Measurements from ENCODE around the gene RALA. TPM values are rescaled to one million over a fixed set of nuclear protein-coding genes. Genes with fewer than 3 reads are reported as not detected.
A peak's percentile ranks its signal among the peaks of the same experiment; 100 is the strongest.
"Not testable (repeated sequence)": the region's sequence is repeated elsewhere in the genome, so short reads cannot be mapped to it uniquely, and the experiment has no call there.

The RALA gene
- polyA plus RNA-seq, 1 experiment, result 59.2 TPM

DNA sequence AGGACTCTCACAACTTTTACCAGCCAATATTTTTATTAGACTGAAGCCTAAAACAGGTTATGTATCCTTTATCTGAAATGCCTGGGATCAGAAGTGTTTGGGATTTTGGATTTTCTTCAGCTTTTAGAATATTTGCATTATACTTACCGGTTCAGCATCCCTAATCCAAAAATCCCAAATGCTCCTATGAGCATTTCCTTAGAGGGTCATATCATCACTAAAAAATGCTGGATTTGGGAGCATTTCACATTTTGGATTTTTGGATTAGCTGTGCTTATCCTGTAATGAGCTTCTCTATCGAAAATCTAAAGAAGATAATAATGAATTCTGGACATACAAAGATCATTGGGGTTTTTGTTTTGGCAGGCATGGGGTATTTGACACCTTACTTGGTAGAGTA is 53.0 kb downstream of the RALA start:
- ChIA-PET POLR2A (no interaction called here), CTCF (no interaction called here)
- TF ChIP-seq, protein P1, sequence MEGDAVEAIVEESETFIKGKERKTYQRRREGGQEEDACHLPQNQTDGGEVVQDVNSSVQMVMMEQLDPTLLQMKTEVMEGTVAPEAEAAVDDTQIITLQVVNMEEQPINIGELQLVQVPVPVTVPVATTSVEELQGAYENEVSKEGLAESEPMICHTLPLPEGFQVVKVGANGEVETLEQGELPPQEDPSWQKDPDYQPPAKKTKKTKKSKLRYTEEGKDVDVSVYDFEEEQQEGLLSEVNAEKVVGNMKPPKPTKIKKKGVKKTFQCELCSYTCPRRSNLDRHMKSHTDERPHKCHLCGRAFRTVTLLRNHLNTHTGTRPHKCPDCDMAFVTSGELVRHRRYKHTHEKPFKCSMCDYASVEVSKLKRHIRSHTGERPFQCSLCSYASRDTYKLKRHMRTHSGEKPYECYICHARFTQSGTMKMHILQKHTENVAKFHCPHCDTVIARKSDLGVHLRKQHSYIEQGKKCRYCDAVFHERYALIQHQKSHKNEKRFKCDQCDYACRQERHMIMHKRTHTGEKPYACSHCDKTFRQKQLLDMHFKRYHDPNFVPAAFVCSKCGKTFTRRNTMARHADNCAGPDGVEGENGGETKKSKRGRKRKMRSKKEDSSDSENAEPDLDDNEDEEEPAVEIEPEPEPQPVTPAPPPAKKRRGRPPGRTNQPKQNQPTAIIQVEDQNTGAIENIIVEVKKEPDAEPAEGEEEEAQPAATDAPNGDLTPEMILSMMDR (IDR thresholded peaks at IDR 0.05; ENCODE audit: low read depth, low read length), result no peak
- Histone ChIP-seq H3K27me3 (ENCODE audit: control insufficient read depth, insufficient read depth, low read length) (no peaks in the 10 kb centered on the region), H3K9me3 (ENCODE audit: control insufficient read depth, insufficient read depth, low read length) (no peaks in the 10 kb centered on the region), H3K27ac (ENCODE audit: low read depth, low read length) (no peak overlapping the region), H3K4me3 (ENCODE audit: low read depth, low read length) (no peak overlapping the region)
- no peak for DNase-seq (ENCODE audit: low read depth, low spot score)

GRCh38 chr7:39678930-39679709 is 55.7 kb downstream of the RALA start:
- POLR2A ChIA-PET, result interaction anchor here (0.9 kb wide), 1 partner anchor 31 kb away, joined by 3 read pairs; no protein-coding TSS in a partner anchor
- CTCF ChIA-PET, result interaction anchor here (1.2 to 2.2 kb wide), 2 partner anchors 66 to 99 kb away, joined by 3 to 9 read pairs; no protein-coding TSS in a partner anchor

DNA sequence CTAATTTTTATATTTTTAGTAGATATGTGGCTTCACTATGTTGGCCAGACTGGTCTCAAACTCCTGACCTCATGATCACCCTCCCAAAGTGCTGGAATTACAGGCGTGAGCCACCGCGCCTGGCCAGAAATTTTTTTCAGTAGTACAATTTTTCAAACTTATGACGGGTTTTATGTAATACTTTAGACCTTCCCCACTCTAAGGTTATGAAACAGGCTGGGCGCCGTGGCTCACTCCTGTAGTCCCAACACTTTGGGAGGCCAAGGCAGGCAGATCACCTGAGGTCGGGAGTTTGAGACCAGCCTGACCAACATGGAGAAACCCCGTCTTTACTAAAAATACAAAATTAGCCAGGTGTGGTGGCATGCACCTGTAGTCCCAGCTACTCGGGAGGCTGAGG is 56.5 kb downstream of the RALA start:
- H3K27me3 ChIP-seq (ENCODE audit: control insufficient read depth, insufficient read depth, low read length); H3K9me3 ChIP-seq (ENCODE audit: control insufficient read depth, insufficient read depth, low read length); H3K27ac ChIP-seq (ENCODE audit: low read depth, low read length); POLR2A ChIA-PET; DNase-seq (ENCODE audit: low read depth, low spot score); H3K4me3 ChIP-seq (ENCODE audit: low read depth, low read length): not testable (repeated sequence)
- CTCF ChIA-PET, result interaction anchor here (0.6 to 2.2 kb wide), 2 partner anchors 67 to 100 kb away, joined by 5 to 9 read pairs; no protein-coding TSS in a partner anchor

More at GRCh38 chr7:39678930-39679709, 55.7 kb downstream of the RALA start:
- no peak for DNase-seq (ENCODE audit: low read depth, low spot score)
- TF ChIP-seq, protein P1 (IDR thresholded peaks at IDR 0.05; ENCODE audit: low read depth, low read length), result no peak
- Histone ChIP-seq H3K9me3 (ENCODE audit: control insufficient read depth, insufficient read depth, low read length) (no peaks in the 10 kb centered on the region), H3K27me3 (ENCODE audit: control insufficient read depth, insufficient read depth, low read length) (no peaks in the 10 kb centered on the region), H3K27ac (ENCODE audit: low read depth, low read length) (no peak overlapping the region), H3K4me3 (ENCODE audit: low read depth, low read length) (no peak overlapping the region)

GRCh38 chr7:39681887-39682441 is 58.6 kb downstream of the RALA start:
- ChIA-PET POLR2A (no interaction called here), CTCF (interaction anchor here (0.6 kb wide), 1 partner anchor 45 kb away, joined by 3 read pairs; no protein-coding TSS in a partner anchor)
- TF ChIP-seq, protein P1 (IDR thresholded peaks at IDR 0.05; ENCODE audit: low read depth, low read length), result no peak
- Histone ChIP-seq H3K9me3 (ENCODE audit: control insufficient read depth, insufficient read depth, low read length) (no peaks in the 10 kb centered on the region), H3K27me3 (ENCODE audit: control insufficient read depth, insufficient read depth, low read length) (no peaks in the 10 kb centered on the region), H3K4me3 (ENCODE audit: low read depth, low read length) (no peak overlapping the region), H3K27ac (ENCODE audit: low read depth, low read length) (no peak overlapping the region)
- no peak for DNase-seq (ENCODE audit: low read depth, low spot score)

DNA sequence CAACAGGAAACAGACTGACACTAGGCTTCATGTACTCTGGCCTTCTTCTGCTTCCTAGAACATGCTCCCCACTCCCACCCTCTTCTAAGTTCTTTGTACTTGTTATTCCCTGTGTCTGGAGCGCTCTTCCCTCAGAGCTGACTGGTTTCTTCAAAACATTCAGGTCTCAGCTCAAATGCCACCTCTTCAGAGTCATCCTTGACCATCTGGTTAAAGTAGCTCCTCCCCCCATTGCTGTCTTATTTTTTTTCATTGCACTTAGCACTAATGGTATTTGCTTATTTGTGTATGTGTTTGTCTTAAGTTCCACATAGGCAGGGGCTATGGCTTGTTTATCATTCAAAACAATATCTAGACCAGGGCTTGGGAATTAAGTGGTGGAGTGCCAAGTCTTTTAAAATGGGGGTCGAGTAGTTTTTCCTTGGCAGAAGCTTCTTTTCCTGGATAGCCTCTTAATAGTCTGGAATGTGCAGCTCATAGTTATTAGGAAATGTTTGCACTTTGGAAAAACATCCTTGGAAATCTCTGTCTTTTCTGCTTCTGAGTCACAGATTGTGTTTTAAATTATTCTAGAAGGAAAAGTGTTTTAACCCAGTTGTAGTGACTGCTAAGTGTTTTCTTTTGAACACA is 60.0 kb downstream of the RALA start:
- TF ChIP-seq, protein P1 (IDR thresholded peaks at IDR 0.05; ENCODE audit: low read depth, low read length), result no peak
- Histone ChIP-seq H3K4me3 (ENCODE audit: low read depth, low read length) (no peak overlapping the region), H3K9me3 (ENCODE audit: control insufficient read depth, insufficient read depth, low read length) (no peaks in the 10 kb centered on the region), H3K27me3 (ENCODE audit: control insufficient read depth, insufficient read depth, low read length) (no peaks in the 10 kb centered on the region), H3K27ac (ENCODE audit: low read depth, low read length) (peak overlapping the region; percentile 48)
- DNase-seq (ENCODE audit: low read depth, low spot score), result no peak
- POLR2A ChIA-PET, result interaction anchor here (0.7 to 1.3 kb wide), 7 partner anchors 8 to 62 kb away, joined by 3 to 7 read pairs (median 5); partner anchors contain the start of gene RALA
- CTCF ChIA-PET, result interaction anchor here (0.6 to 1.0 kb wide), 4 partner anchors 8 to 369 kb away, joined by 3 to 8 read pairs (median 4); no protein-coding TSS in a partner anchor
